Skin of body (tissue), 2 donors: ENCODE data around the gene RSU1. TPM values are rescaled to one million over a fixed set of nuclear protein-coding genes. Genes with fewer than 3 reads are reported as not detected.

Experiments used
- small RNA-seq: library from RNA; depleted of rRNA; stranded (forward); fragments of <200 nt; gene quantifications from one replicate; pipeline ENCODE3, GENCODE V24; 2014; ENCODE audit warnings: low replicate concordance
- total RNA-seq: library from RNA; depleted of rRNA; stranded (reverse); fragments of >200 nt; gene quantifications from one replicate; pipeline ENCODE4 v1.2.3, GENCODE V29; 2014

Gene RSU1
- total RNA-seq, 1 donor from 2014 or later: 27.3 TPM

Small RNAs within 50 kb of the gene (small RNA-seq; reads per million reads assigned to genes)
- not detected for gene RF02271
